ENCODE measurements around the gene FSTL4.

FSTL4 gene

GRCh38 chr5:133236541-133236951 lies 375.8 kb downstream of the FSTL4 start:
- no peak for TF ChIP-seq ZFP3 (CRISPR knock-in tag; IDR thresholded peaks at IDR 0.05)
- TF ChIP-seq TOX (CRISPR knock-in tag; IDR thresholded peaks at IDR 0.05; ENCODE audit: borderline replicate concordance) = no peak
- ATAC-seq = no peak

DNA sequence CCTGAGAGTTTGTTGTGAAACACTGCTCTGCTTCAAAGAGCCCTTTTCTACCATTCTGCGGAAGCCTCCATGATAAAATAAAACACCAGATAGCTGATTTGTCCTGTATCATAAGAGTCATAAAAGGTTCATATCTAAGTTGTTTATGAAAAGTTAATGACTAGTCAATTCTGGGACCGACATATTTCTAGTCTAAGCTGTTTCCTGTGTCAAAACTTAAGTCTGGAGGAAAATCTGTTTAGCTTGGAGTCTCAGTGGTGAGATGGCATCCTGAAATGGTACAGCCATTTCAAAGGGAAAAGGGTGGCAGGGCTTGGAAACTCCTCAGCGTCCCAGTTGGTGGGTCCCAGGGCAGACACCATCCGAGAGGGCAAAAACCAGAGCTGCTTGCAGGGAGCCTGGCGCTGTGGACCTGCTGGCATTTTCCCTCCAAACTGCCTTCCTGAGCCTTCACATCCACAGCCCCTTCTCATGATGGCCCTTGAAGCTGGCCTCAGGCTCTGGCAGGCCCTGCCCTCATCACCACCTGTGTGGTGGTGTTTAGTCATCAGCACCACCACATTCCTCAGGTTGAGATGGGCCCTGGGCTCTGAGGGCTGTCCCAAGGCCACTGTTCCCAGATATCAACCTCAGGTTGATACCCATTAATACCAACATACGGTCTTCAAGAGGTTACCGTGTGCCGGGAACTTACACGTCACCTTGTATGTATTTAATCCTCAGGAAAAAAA lies 376.5 kb downstream of the FSTL4 start:
- TF ChIP-seq PPARA (CRISPR knock-in tag; IDR thresholded peaks at IDR 0.05; ENCODE audit: borderline replicate concordance) = no peak
- TF ChIP-seq CSDC2 (CRISPR knock-in tag; IDR thresholded peaks at IDR 0.05) = no peak
- no peak for TF ChIP-seq GLIS3 (CRISPR knock-in tag; IDR thresholded peaks at IDR 0.05)
- TF ChIP-seq BACH2 (CRISPR knock-in tag; IDR thresholded peaks at IDR 0.05; ENCODE audit: borderline replicate concordance) = no peak
- TF ChIP-seq ZNF8 (CRISPR knock-in tag; IDR thresholded peaks at IDR 0.05) = no peak
- no peak for ATAC-seq

DNA sequence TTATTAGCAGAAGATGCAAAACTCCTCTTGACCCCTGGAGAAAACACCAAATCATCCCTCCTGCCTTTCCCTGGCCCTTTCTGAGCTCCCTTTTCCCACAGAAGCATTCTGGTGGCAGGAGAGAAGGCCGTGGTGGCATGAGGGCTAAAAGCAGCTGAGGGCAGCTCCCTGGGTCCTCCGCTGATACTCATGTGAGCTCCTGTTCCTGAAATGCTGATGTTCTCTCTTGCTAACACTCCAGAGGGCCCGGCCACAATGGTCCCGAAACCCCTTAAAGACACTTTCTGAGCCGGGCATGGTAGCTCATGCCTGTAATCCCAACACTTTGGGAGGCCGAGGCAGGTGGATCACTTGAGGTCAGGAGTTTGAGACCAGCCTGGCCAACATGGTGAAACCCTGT lies 377.4 kb downstream of the FSTL4 start:
- no peak for ATAC-seq
- TF ChIP-seq, protein P1, sequence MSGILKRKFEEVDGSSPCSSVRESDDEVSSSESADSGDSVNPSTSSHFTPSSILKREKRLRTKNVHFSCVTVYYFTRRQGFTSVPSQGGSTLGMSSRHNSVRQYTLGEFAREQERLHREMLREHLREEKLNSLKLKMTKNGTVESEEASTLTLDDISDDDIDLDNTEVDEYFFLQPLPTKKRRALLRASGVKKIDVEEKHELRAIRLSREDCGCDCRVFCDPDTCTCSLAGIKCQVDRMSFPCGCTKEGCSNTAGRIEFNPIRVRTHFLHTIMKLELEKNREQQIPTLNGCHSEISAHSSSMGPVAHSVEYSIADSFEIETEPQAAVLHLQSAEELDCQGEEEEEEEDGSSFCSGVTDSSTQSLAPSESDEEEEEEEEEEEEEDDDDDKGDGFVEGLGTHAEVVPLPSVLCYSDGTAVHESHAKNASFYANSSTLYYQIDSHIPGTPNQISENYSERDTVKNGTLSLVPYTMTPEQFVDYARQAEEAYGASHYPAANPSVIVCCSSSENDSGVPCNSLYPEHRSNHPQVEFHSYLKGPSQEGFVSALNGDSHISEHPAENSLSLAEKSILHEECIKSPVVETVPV (CRISPR knock-in tag; IDR thresholded peaks at IDR 0.05) = no peak
- TF ChIP-seq ZC3H10 (CRISPR knock-in tag; IDR thresholded peaks at IDR 0.05) = no peak
- no peak for TF ChIP-seq PPARA (CRISPR knock-in tag; IDR thresholded peaks at IDR 0.05; ENCODE audit: borderline replicate concordance)
- no peak for TF ChIP-seq TOX (CRISPR knock-in tag; IDR thresholded peaks at IDR 0.05; ENCODE audit: borderline replicate concordance)
- TF ChIP-seq RARB (CRISPR knock-in tag; IDR thresholded peaks at IDR 0.05) = no peak
- TF ChIP-seq ZNF565 (CRISPR knock-in tag; conservative IDR thresholded peaks at IDR 0.05; ENCODE audit: low read depth) = no peak
- TF ChIP-seq SNAI2 (CRISPR knock-in tag; IDR thresholded peaks at IDR 0.05) = no peak
- TF ChIP-seq ZFP30 (CRISPR knock-in tag; IDR thresholded peaks at IDR 0.05) = no peak
- no peak for TF ChIP-seq OSR1 (CRISPR knock-in tag; IDR thresholded peaks at IDR 0.05)
- no peak for TF ChIP-seq ESRRG (CRISPR knock-in tag; IDR thresholded peaks at IDR 0.05)
- no peak for TF ChIP-seq CSDC2 (CRISPR knock-in tag; IDR thresholded peaks at IDR 0.05)
- TF ChIP-seq ARNTL (CRISPR knock-in tag; IDR thresholded peaks at IDR 0.05; ENCODE audit: borderline replicate concordance, low read depth) = no peak
- TF ChIP-seq GLIS3 (CRISPR knock-in tag; IDR thresholded peaks at IDR 0.05) = no peak

DNA sequence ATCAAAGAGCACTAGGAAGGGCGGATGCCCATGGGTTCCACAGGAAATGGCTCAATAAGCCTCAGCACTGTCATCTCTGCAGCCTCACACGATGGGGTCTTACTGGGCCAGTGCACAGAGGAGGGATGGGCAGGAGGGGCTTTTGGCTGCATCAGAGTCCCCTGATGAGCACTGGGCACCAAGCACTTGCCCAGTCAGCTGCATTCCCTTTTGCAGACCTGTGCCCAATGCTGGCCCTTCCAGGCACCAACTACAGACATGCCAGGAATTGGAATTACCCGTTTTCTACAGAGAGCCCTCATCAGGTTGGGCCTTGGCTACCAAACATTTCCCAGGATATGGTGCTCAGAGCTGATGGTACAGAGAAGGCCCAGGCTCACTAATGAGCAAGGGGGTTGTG lies 378.1 kb downstream of the FSTL4 start:
- TF ChIP-seq SNAI2 (CRISPR knock-in tag; IDR thresholded peaks at IDR 0.05) (no peak), ZNF70 (CRISPR knock-in tag; IDR thresholded peaks at IDR 0.05) (no peak), BACH2 (CRISPR knock-in tag; IDR thresholded peaks at IDR 0.05; ENCODE audit: borderline replicate concordance) (no peak), GLIS3 (CRISPR knock-in tag; IDR thresholded peaks at IDR 0.05) (no peak), RARB (CRISPR knock-in tag; IDR thresholded peaks at IDR 0.05) (no peak), ARNTL (CRISPR knock-in tag; IDR thresholded peaks at IDR 0.05; ENCODE audit: borderline replicate concordance, low read depth) (no peak), PPARA (CRISPR knock-in tag; IDR thresholded peaks at IDR 0.05; ENCODE audit: borderline replicate concordance) (no peak), ESRRG (CRISPR knock-in tag; IDR thresholded peaks at IDR 0.05) (no peak), ZFP3 (CRISPR knock-in tag; IDR thresholded peaks at IDR 0.05) (no peak), ZFP30 (CRISPR knock-in tag; IDR thresholded peaks at IDR 0.05) (no peak), ISL1 (CRISPR knock-in tag; IDR thresholded peaks at IDR 0.05) (no peak), TSHZ2 (CRISPR knock-in tag; IDR thresholded peaks at IDR 0.05) (no peak), TOX (CRISPR knock-in tag; IDR thresholded peaks at IDR 0.05; ENCODE audit: borderline replicate concordance) (no peak), TCF4 (CRISPR knock-in tag; IDR thresholded peaks at IDR 0.05; ENCODE audit: borderline replicate concordance) (no peak), ZC3H10 (CRISPR knock-in tag; IDR thresholded peaks at IDR 0.05) (no peak), POU6F1 (CRISPR knock-in tag; IDR thresholded peaks at IDR 0.05; ENCODE audit: borderline replicate concordance, low read depth) (no peak), CSDC2 (CRISPR knock-in tag; IDR thresholded peaks at IDR 0.05) (no peak)
- TF ChIP-seq, protein P1 (CRISPR knock-in tag; IDR thresholded peaks at IDR 0.05) = no peak
- no peak for ATAC-seq
